ENCODE results near the gene PDCD11. TPM values are rescaled to one million over a fixed set of nuclear protein-coding genes. Genes with fewer than 3 reads are reported as not detected.
A peak's percentile ranks its signal among the peaks of the same experiment; 100 is the strongest.

PDCD11 gene
- total RNA-seq, 2 donors from 2014 or later, result 62.3 to 65.8 TPM

GRCh38 chr10:103470761-103471653 lies 74.6 kb downstream of the PDCD11 start:
- Histone ChIP-seq H3K27ac (ENCODE audit: low read depth, low read length) (no peak overlapping the region), H3K4me3 (ENCODE audit: low read length) (no peak overlapping the region), H3K27me3 (ENCODE audit: control insufficient read depth, insufficient read depth, low read length, poor library complexity, severe bottlenecking) (no peaks in the 10 kb centered on the region), H3K4me1 (ENCODE audit: control insufficient read depth, insufficient read depth, low read length) (no peaks in the 10 kb centered on the region), H3K9me3 (ENCODE audit: control insufficient read depth, low read length) (no peaks in the 10 kb centered on the region), H3K9ac (ENCODE audit: extremely low read depth, low read length, poor library complexity, severe bottlenecking) (no peak overlapping the region), H3K36me3 (ENCODE audit: control insufficient read depth, insufficient read depth, low read length) (no peaks in the 10 kb centered on the region)
- Mint-ChIP-seq H3K27ac (peak overlapping the region; percentile 59), H3K4me1 (peaks cover 3% of the 10 kb centered on the region), H3K27me3 (ENCODE audit: insufficient read depth) (peaks cover 5% of the 10 kb centered on the region), H3K4me3 (no peak overlapping the region), H3K9me3 (no peaks in the 10 kb centered on the region), H3K36me3 (ENCODE audit: low read depth) (no peaks in the 10 kb centered on the region)
- TF ChIP-seq CTCF (conservative IDR thresholded peaks at IDR 0.05), result no peak
- 65 to 77% methylated on average over 8 to 14 of the region's 14 CpGs for WGBS, 2 experiments (ENCODE audit: insufficient coverage in 1 of 2, insufficient read length in 1 of 2)
- peak; percentile 81 for DNase-seq

- no peak for TF ChIP-seq CTCF (conservative IDR thresholded peaks at IDR 0.05)
- H3K9ac ChIP-seq (ENCODE audit: extremely low read depth, low read length, poor library complexity, severe bottlenecking), result no peak overlapping the region
- 96 to 100% methylated on average over 1 to 2 of the region's 2 CpGs for WGBS, 2 experiments (ENCODE audit: insufficient coverage in 1 of 2, insufficient read length in 1 of 2)
- Mint-ChIP-seq H3K27ac (no peak overlapping the region), H3K36me3 (ENCODE audit: low read depth) (no peaks in the 10 kb centered on the region), H3K9me3 (no peaks in the 10 kb centered on the region), H3K4me1 (peaks cover 8% of the 10 kb centered on the region), H3K27me3 (ENCODE audit: insufficient read depth) (peaks cover 5% of the 10 kb centered on the region), H3K4me3 (no peak overlapping the region)
- H3K4me1 ChIP-seq (ENCODE audit: control insufficient read depth, insufficient read depth, low read length), result peaks cover 4% of the 10 kb centered on the region
- H3K4me3 ChIP-seq (ENCODE audit: low read length), result no peak overlapping the region
- H3K27me3 ChIP-seq (ENCODE audit: control insufficient read depth, insufficient read depth, low read length, poor library complexity, severe bottlenecking), result no peaks in the 10 kb centered on the region
- H3K27ac ChIP-seq (ENCODE audit: low read depth, low read length), result no peak overlapping the region
- H3K9me3 ChIP-seq (ENCODE audit: control insufficient read depth, low read length), result no peaks in the 10 kb centered on the region
- H3K36me3 ChIP-seq (ENCODE audit: control insufficient read depth, insufficient read depth, low read length), result no peaks in the 10 kb centered on the region
- DNase-seq, result peak; percentile 52
These were observed 75.6 kb downstream of the PDCD11 start for GRCh38 chr10:103472005-103472404.

GRCh38 chr10:103473261-103473671 lies 76.8 kb downstream of the PDCD11 start:
- Mint-ChIP-seq H3K4me1 (peaks cover 8% of the 10 kb centered on the region), H3K9me3 (no peaks in the 10 kb centered on the region), H3K27me3 (ENCODE audit: insufficient read depth) (peaks cover 5% of the 10 kb centered on the region), H3K4me3 (no peak overlapping the region), H3K36me3 (ENCODE audit: low read depth) (no peaks in the 10 kb centered on the region), H3K27ac (no peak overlapping the region)
- H3K36me3 ChIP-seq (ENCODE audit: control insufficient read depth, insufficient read depth, low read length), result no peaks in the 10 kb centered on the region
- WGBS, 2 experiments (ENCODE audit: insufficient coverage in 1 of 2, insufficient read length in 1 of 2), result 92 to 96% methylated on average over 30 to 32 of the region's 32 CpGs
- H3K27ac ChIP-seq (ENCODE audit: low read depth, low read length), result no peak overlapping the region
- H3K9me3 ChIP-seq (ENCODE audit: control insufficient read depth, low read length), result no peaks in the 10 kb centered on the region
- no peak overlapping the region for H3K4me3 ChIP-seq (ENCODE audit: low read length)
- H3K27me3 ChIP-seq (ENCODE audit: control insufficient read depth, insufficient read depth, low read length, poor library complexity, severe bottlenecking), result no peaks in the 10 kb centered on the region
- DNase-seq, result peak; percentile 40
- H3K9ac ChIP-seq (ENCODE audit: extremely low read depth, low read length, poor library complexity, severe bottlenecking), result no peak overlapping the region
- TF ChIP-seq CTCF (conservative IDR thresholded peaks at IDR 0.05), result no peak
- H3K4me1 ChIP-seq (ENCODE audit: control insufficient read depth, insufficient read depth, low read length), result peaks cover 4% of the 10 kb centered on the region

Measured in endodermal cell (in vitro differentiated cells).